K562 (cell line): ENCODE results near the gene FES. TPM values are rescaled to one million over a fixed set of nuclear protein-coding genes. Genes with fewer than 3 reads are reported as not detected.

Experiments used
- BRF1 ChIP-seq: IDR thresholded peaks from 3 replicates; pipeline ENCODE4 v1.6.1; 2011; ENCODE audit warnings: borderline replicate concordance, mild to moderate bottlenecking; ENCODE audit not compliant: insufficient read length; ENCODE audit errors: extremely low read depth
- C11orf30 ChIP-seq: fragments of 450-650 bp; IDR thresholded peaks from 2 replicates; pipeline ENCODE4 v1.6.1; 2016; ENCODE audit warnings: low read depth, mild to moderate bottlenecking
- DPF2 ChIP-seq: fragments of 450-650 bp; IDR thresholded peaks from 2 replicates; pipeline ENCODE4 v1.6.1; 2016
- GABPA ChIP-seq: fragments of 200-800 bp; sonication (Bioruptor generic); conservative IDR thresholded peaks from 2 replicates; pipeline ENCODE4 v1.6.1; 2016; ENCODE audit warnings: low read depth, missing genetic modification characterization, missing compliant biosample characterization
- LARP7 ChIP-seq: fragments of 450-650 bp; IDR thresholded peaks from 2 replicates; pipeline ENCODE4 v1.6.1; 2016
- POLR2AphosphoS5 ChIP-seq: IDR thresholded peaks from 2 replicates; pipeline ENCODE4 v1.6.1; 2011; ENCODE audit warnings: mild to moderate bottlenecking, low read depth, low read length, moderate library complexity; ENCODE audit not compliant: control insufficient read depth, insufficient read depth
- SMARCA4 ChIP-seq: fragments of 450-650 bp; IDR thresholded peaks from 2 replicates; pipeline ENCODE4 v1.6.1; 2016
- TAF9B ChIP-seq: fragments of 450-650 bp; IDR thresholded peaks from 2 replicates; pipeline ENCODE4 v1.6.1; 2018; ENCODE audit warnings: mild to moderate bottlenecking; ENCODE audit not compliant: partially characterized antibody
- ZC3H8 ChIP-seq: fragments of 450-650 bp; IDR thresholded peaks from 2 replicates; pipeline ENCODE4 v1.6.1; 2017
- ZNF165 ChIP-seq: fragments of 250-450 bp; sonication (Bioruptor Pico); IDR thresholded peaks from 2 replicates; pipeline ENCODE4 v1.4.0; 2020; ENCODE audit warnings: borderline replicate concordance
- ZNF217 ChIP-seq: sonication (generic); formaldehyde crosslinking; IDR thresholded peaks from 2 replicates; pipeline ENCODE4 v1.8.0; 2022; ENCODE audit warnings: mild to moderate bottlenecking, missing genetic modification reagents
- ZNF696 ChIP-seq: fragments of 250-450 bp; sonication (Bioruptor Pico); conservative IDR thresholded peaks from 2 replicates; pipeline ENCODE4 v1.4.0; 2020; ENCODE audit warnings: mild to moderate bottlenecking, moderate library complexity
- polyA plus RNA-seq, 8 experiments: library from polyadenylated mRNA; depleted of rRNA in 4 of 8; stranded (reverse) in 5 of 8; unstranded in 3 of 8; fragments of >200 nt; fragmentation: Nextera tagmentation in 2 of 8; fragmentation: Illumina TruSeq in 1 of 8; extraction: Ambion mirVana in 2 of 8; extraction: Trizol in 1 of 8; gene quantifications; 2 replicates each; pipeline versions ENCODE4 v1.2.1 to v1.2.3, GENCODE V29; 2011 to 2014; ENCODE audit warnings: inconsistent platforms in 1 of 8, missing spikeins in 1 of 8
- total RNA-seq, 7 experiments: library from RNA; depleted of rRNA in 6 of 7; stranded (reverse); fragments of >200 nt in 6 of 7; fragmentation: Illumina TruSeq in 2 of 7; extraction: Trizol in 2 of 7; gene quantifications; 2 replicates each; pipeline versions ENCODE4 v1.2.1 to v1.2.3, GENCODE V29; 2011 to 2021; ENCODE audit warnings: low replicate concordance in 1 of 7
- TF ChIP-seq, protein P1 (sequence below): fragments of 250-450 bp; sonication (Bioruptor Pico); IDR thresholded peaks from 2 replicates; pipeline ENCODE4 v1.5.0; 2021; ENCODE audit warnings: mild to moderate bottlenecking, moderate library complexity
- TF ChIP-seq, protein P2 (sequence below): fragments of 450-650 bp; formaldehyde crosslinking; conservative IDR thresholded peaks from 2 replicates; pipeline ENCODE4 v1.4.0; 2022; ENCODE audit warnings: mild to moderate bottlenecking, missing genetic modification characterization
- TF ChIP-seq, protein P3 (sequence below), 2 experiments: fragments of 200-800 bp in 1 of 2; sonication (Bioruptor generic) in 1 of 2; sonication (generic) in 1 of 2; formaldehyde crosslinking in 1 of 2; IDR thresholded peaks in 1 of 2; conservative IDR thresholded peaks in 1 of 2; 2 replicates each; pipeline versions ENCODE4 v1.5.0 to v1.6.1; 2016 to 2020; ENCODE audit warnings: missing compliant biosample characterization in 1 of 2, missing genetic modification characterization in 1 of 2, missing genetic modification reagents in 1 of 2
- TF ChIP-seq, protein P4 (sequence below): fragments of 250-450 bp; sonication (Bioruptor Pico); IDR thresholded peaks from 2 replicates; pipeline ENCODE4 v1.4.0; 2020

The FES gene
- total and polyA plus RNA-seq, 9 of the 15 experiments (the other 6 are each of a cell fraction or from before 2014, with no cell fraction given): 0.38 to 2.6 (median 0.82) TPM

DNA sequence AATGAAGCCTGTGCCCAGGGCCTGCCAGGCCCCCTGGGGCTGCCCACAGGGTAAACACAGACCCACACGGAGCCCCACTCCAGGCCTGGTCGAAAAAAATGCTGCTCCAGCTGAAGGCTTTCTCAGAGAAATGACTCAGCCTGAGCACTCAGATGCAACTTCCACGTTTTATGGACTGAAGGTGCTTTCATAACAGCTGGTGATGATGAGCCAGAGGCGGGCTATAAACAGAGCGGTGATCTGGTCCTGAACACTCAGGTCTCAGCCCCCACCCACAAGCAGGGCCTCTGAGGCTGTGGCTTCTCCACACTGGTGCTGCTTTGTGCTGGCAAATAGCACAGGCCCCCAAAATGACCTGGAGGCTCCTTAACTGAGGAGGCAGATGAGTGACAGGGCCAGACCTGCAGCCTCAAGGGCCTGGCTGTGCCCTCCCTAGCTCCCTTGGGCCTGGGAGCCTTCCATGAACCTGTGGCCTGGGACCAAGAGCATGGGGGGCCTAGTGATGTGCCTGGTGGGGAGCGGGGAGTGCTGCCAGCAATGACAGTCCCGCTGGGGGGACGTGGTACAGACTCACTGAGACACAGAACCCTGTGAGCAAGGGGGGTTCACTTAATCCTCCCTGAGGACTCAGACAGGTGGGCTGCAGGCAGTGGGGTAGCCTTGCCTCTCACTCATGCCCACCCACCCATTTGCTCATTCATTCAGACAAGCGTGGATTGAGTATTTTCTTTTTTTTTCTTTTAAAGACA lies 38.9 kb upstream of the FES start (continued):
- TF ChIP-seq, protein P1, sequence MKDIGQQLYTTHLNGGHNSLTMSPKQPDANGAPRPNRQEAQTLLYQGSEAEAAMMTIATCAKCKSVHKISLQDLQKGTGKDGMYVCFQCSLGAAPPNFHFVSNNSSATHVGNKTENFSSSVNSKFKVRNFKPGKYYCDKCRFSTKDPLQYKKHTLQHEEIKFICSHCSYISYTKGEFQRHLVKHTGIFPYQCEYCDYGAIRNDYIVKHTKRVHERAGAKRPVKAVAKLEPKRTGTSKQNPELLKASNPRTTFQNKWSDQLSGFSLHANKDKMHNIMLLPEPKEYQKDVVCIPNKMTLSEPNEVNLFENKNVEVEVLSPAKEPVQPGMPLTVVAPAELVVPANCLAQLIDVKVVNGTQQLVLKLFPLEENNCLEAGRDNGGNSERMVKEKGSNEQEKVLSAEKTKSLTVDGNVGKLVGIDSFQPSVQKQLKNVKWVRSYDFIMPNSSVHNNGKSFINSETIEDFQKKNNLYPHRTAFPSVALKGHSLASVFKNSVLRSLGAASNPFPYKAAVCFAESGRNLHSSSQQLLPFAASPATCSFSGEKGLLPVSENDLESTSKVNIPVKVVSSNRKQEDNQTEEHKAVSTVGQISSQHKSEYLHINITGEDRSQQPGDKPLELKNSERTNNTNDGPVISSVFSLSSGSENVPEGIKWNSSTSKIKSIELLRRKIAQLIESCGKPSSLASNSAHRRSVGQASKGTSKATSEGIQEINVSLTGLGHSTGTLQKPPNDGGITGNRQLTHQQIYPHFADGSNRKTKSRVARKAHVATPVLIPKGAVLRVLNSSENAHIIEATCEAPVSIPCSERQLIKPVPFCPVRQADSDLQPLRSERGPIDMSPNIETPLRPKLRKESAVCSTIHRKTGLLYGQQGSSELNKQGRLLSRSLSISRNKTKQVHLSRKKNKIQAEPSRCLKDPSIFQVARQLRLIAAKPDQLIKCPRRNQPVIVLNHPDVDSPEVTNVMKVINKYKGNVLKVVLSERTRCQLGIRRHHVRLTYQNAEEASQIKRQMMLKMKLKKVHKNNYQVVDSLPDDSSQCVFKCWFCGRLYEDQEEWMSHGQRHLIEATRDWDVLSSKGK (CRISPR knock-in tag): no peak
- TF ChIP-seq, protein P2, sequence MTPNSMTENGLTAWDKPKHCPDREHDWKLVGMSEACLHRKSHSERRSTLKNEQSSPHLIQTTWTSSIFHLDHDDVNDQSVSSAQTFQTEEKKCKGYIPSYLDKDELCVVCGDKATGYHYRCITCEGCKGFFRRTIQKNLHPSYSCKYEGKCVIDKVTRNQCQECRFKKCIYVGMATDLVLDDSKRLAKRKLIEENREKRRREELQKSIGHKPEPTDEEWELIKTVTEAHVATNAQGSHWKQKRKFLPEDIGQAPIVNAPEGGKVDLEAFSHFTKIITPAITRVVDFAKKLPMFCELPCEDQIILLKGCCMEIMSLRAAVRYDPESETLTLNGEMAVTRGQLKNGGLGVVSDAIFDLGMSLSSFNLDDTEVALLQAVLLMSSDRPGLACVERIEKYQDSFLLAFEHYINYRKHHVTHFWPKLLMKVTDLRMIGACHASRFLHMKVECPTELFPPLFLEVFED (CRISPR knock-in tag): no peak
- TF ChIP-seq LARP7 (no peak), SMARCA4 (0 out of 2 replicates have a peak, but pooled peaks have one; percentile 44), ZNF165 (CRISPR knock-in tag) (no peak), C11orf30 (peak; percentile 48; the same call in 1 of the 2 replicates), POLR2AphosphoS5 (no peak), ZNF696 (CRISPR knock-in tag) (no peak), TAF9B (peak; percentile 68), GABPA (tag) (no peak), DPF2 (peak; percentile 40; the same call in 1 of the 2 replicates), ZNF217 (CRISPR knock-in tag) (no peak), ZC3H8 (no peak), BRF1 (no peak)
- TF ChIP-seq, protein P3, sequence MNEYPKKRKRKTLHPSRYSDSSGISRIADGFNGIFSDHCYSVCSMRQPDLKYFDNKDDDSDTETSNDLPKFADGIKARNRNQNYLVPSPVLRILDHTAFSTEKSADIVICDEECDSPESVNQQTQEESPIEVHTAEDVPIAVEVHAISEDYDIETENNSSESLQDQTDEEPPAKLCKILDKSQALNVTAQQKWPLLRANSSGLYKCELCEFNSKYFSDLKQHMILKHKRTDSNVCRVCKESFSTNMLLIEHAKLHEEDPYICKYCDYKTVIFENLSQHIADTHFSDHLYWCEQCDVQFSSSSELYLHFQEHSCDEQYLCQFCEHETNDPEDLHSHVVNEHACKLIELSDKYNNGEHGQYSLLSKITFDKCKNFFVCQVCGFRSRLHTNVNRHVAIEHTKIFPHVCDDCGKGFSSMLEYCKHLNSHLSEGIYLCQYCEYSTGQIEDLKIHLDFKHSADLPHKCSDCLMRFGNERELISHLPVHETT (CRISPR knock-in tag; conservative IDR thresholded peaks at IDR 0.05 in 1 of 2, IDR thresholded peaks at IDR 0.05 in 1 of 2): no peak
- TF ChIP-seq, protein P4, sequence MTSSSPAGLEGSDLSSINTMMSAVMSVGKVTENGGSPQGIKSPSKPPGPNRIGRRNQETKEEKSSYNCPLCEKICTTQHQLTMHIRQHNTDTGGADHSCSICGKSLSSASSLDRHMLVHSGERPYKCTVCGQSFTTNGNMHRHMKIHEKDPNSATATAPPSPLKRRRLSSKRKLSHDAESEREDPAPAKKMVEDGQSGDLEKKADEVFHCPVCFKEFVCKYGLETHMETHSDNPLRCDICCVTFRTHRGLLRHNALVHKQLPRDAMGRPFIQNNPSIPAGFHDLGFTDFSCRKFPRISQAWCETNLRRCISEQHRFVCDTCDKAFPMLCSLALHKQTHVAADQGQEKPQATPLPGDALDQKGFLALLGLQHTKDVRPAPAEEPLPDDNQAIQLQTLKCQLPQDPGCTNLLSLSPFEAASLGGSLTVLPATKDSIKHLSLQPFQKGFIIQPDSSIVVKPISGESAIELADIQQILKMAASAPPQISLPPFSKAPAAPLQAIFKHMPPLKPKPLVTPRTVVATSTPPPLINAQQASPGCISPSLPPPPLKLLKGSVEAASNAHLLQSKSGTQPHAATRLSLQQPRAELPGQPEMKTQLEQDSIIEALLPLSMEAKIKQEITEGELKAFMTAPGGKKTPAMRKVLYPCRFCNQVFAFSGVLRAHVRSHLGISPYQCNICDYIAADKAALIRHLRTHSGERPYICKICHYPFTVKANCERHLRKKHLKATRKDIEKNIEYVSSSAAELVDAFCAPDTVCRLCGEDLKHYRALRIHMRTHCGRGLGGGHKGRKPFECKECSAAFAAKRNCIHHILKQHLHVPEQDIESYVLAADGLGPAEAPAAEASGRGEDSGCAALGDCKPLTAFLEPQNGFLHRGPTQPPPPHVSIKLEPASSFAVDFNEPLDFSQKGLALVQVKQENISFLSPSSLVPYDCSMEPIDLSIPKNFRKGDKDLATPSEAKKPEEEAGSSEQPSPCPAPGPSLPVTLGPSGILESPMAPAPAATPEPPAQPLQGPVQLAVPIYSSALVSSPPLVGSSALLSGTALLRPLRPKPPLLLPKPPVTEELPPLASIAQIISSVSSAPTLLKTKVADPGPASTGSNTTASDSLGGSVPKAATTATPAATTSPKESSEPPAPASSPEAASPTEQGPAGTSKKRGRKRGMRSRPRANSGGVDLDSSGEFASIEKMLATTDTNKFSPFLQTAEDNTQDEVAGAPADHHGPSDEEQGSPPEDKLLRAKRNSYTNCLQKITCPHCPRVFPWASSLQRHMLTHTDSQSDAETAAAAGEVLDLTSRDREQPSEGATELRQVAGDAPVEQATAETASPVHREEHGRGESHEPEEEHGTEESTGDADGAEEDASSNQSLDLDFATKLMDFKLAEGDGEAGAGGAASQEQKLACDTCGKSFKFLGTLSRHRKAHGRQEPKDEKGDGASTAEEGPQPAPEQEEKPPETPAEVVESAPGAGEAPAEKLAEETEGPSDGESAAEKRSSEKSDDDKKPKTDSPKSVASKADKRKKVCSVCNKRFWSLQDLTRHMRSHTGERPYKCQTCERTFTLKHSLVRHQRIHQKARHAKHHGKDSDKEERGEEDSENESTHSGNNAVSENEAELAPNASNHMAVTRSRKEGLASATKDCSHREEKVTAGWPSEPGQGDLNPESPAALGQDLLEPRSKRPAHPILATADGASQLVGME (CRISPR knock-in tag): no peak
